Panc1 (cell line): ENCODE data around the gene SOBP.

Experiments used
- CTCF ChIP-seq: fragments of 450-650 bp; IDR thresholded peaks from 2 replicates; pipeline ENCODE4 v1.5.1; 2017; ENCODE audit warnings: mild to moderate bottlenecking
- POLR2AphosphoS5 ChIP-seq: IDR thresholded peaks from 2 replicates; pipeline ENCODE4 v1.6.1; 2012; ENCODE audit warnings: mild to moderate bottlenecking, low read depth, low read length, moderate library complexity
- REST ChIP-seq, 2 experiments: IDR thresholded peaks; 2 replicates each; pipeline ENCODE4 v1.6.1; 2011 to 2012; ENCODE audit warnings: low read depth in 2 of 2, control low read depth in 1 of 2, low read length in 1 of 2, mild to moderate bottlenecking in 1 of 2, moderate library complexity in 1 of 2; ENCODE audit not compliant: insufficient read depth in 1 of 2

GRCh38 chr6:107673076-107673494 lies 183.2 kb downstream of the SOBP start:
- TF ChIP-seq REST (IDR thresholded peaks at IDR 0.05; ENCODE audit: insufficient read depth in 1 of 2, low read depth in 2 of 2, low read length in 1 of 2): no peak
- no peak for TF ChIP-seq CTCF
- no peak for TF ChIP-seq POLR2AphosphoS5
